H9 (cell line): ENCODE data around the gene CHAMP1. TPM values are rescaled to one million over a fixed set of nuclear protein-coding genes. Genes with fewer than 3 reads are reported as not detected.

Experiments
- DNase-seq: peaks from one replicate; pipeline ENCODE4 v3.0.0-alpha.2; 2017
- H2AFZ ChIP-seq: one replicate; pipeline ENCODE4 v1.6.1; 2013; ENCODE audit warnings: mild to moderate bottlenecking, low read length, control low read depth, moderate library complexity
- H2AK5ac ChIP-seq: 2 replicates; pipeline ENCODE4 v1.6.1; 2013; ENCODE audit warnings: low read length, control low read depth, mixed read lengths; ENCODE audit not compliant: insufficient read length
- H2BK120ac ChIP-seq: one replicate; pipeline ENCODE4 v1.6.1; 2013; ENCODE audit warnings: low read depth, mild to moderate bottlenecking, low read length, control low read depth, inconsistent platforms; ENCODE audit not compliant: poor library complexity, severe bottlenecking
- H2BK12ac ChIP-seq: 2 replicates; pipeline ENCODE4 v1.6.1; 2013; ENCODE audit warnings: low read length, control low read depth, mixed read lengths, low read depth; ENCODE audit not compliant: insufficient read length
- H2BK15ac ChIP-seq: 2 replicates; pipeline ENCODE4 v1.6.1; 2013; ENCODE audit warnings: low read depth, low read length, control low read depth
- H2BK20ac ChIP-seq: one replicate; pipeline ENCODE4 v1.6.1; 2013; ENCODE audit warnings: low read depth, mild to moderate bottlenecking, low read length, control low read depth, inconsistent platforms; ENCODE audit not compliant: poor library complexity, severe bottlenecking
- H2BK5ac ChIP-seq: 2 replicates; pipeline ENCODE4 v1.6.1; 2013; ENCODE audit warnings: low read length, control low read depth, mixed read lengths; ENCODE audit not compliant: insufficient read length
- H3K14ac ChIP-seq: 2 replicates; pipeline ENCODE4 v1.6.1; 2013; ENCODE audit warnings: low read length, control low read depth; ENCODE audit not compliant: insufficient read depth
- H3K18ac ChIP-seq: 2 replicates; pipeline ENCODE4 v1.6.1; 2013; ENCODE audit warnings: low read depth, mild to moderate bottlenecking, mixed read lengths, low read length, control low read depth; ENCODE audit not compliant: insufficient read length
- H3K23ac ChIP-seq: 2 replicates; pipeline ENCODE4 v1.6.1; 2013; ENCODE audit warnings: low read length, control low read depth, mixed read lengths, low read depth; ENCODE audit not compliant: insufficient read length
- H3K23me2 ChIP-seq: 2 replicates; pipeline ENCODE4 v1.6.1; 2013; ENCODE audit warnings: low read depth, mild to moderate bottlenecking, mixed read lengths, low read length, control low read depth; ENCODE audit not compliant: insufficient read length, poor library complexity, severe bottlenecking
- H3K27ac ChIP-seq: 2 replicates; pipeline ENCODE4 v1.5.1; 2013; ENCODE audit warnings: low read length, control low read depth, mixed read lengths, low read depth; ENCODE audit not compliant: insufficient read length
- H3K27me3 ChIP-seq: 2 replicates; pipeline ENCODE4 v1.6.1; 2013; ENCODE audit warnings: low read length, control low read depth, inconsistent platforms; ENCODE audit not compliant: insufficient read depth
- H3K4ac ChIP-seq: 2 replicates; pipeline ENCODE4 v1.6.1; 2013; ENCODE audit warnings: low read depth, mild to moderate bottlenecking, control low read depth, inconsistent platforms, low read length, moderate library complexity
- H3K4me1 ChIP-seq: 2 replicates; pipeline ENCODE4 v1.6.1; 2013; ENCODE audit warnings: low read length, control low read depth, inconsistent platforms; ENCODE audit not compliant: insufficient read depth
- H3K4me2 ChIP-seq: 2 replicates; pipeline ENCODE4 v1.6.1; 2013; ENCODE audit warnings: low read length, control low read depth, mixed read lengths; ENCODE audit not compliant: insufficient read length, insufficient read depth
- H3K56ac ChIP-seq: 2 replicates; pipeline ENCODE4 v1.6.1; 2013; ENCODE audit warnings: low read depth, mild to moderate bottlenecking, mixed read lengths, low read length, control low read depth; ENCODE audit not compliant: insufficient read length
- H3K79me1 ChIP-seq: 2 replicates; pipeline ENCODE4 v1.6.1; 2013; ENCODE audit warnings: low read depth, mild to moderate bottlenecking, moderate library complexity, low read length, control low read depth, inconsistent platforms; ENCODE audit not compliant: insufficient read depth, poor library complexity, severe bottlenecking
- H3K79me2 ChIP-seq: 2 replicates; pipeline ENCODE4 v1.6.1; 2013; ENCODE audit warnings: low read length, control low read depth, inconsistent platforms; ENCODE audit not compliant: insufficient read depth
- H3K9ac ChIP-seq: 2 replicates; pipeline ENCODE4 v1.6.1; 2013; ENCODE audit warnings: low read length, control low read depth, mixed read lengths; ENCODE audit not compliant: insufficient read length; ENCODE audit errors: extremely low read depth
- H3K9me3 ChIP-seq: one replicate; pipeline ENCODE4 v1.6.1; 2013; ENCODE audit warnings: low read depth, low read length, inconsistent platforms; ENCODE audit not compliant: control insufficient read depth
- H3T11ph ChIP-seq: one replicate; pipeline ENCODE4 v1.6.1; 2013; ENCODE audit warnings: mild to moderate bottlenecking, low read length, control low read depth, inconsistent platforms
- H4K20me1 ChIP-seq: one replicate; pipeline ENCODE4 v1.6.1; 2013; ENCODE audit not compliant: control insufficient read depth, insufficient read length, insufficient read depth
- H4K5ac ChIP-seq: 2 replicates; pipeline ENCODE4 v1.6.1; 2013; ENCODE audit warnings: low read depth, mild to moderate bottlenecking, mixed read lengths, low read length, control low read depth; ENCODE audit not compliant: insufficient read length
- H4K8ac ChIP-seq: replicated peaks from 2 replicates; pipeline ENCODE4 v1.6.1; 2013; ENCODE audit warnings: low read length, control low read depth, mixed read lengths, low read depth; ENCODE audit not compliant: insufficient read length
- H4K91ac ChIP-seq: 2 replicates; pipeline ENCODE4 v1.6.1; 2013; ENCODE audit warnings: low read depth, mild to moderate bottlenecking, moderate library complexity, mixed read lengths, low read length, control low read depth; ENCODE audit not compliant: insufficient read length
- H3K27ac Mint-ChIP-seq, 3 experiments: 2 replicates in 2 of 3; 3 replicates in 1 of 3; pipeline ENCODE4 v1.8.0; 2020 to 2021; ENCODE audit warnings: mixed read lengths in 3 of 3, mild to moderate bottlenecking in 1 of 3, moderate library complexity in 1 of 3
- H3K27me3 Mint-ChIP-seq: 2 replicates; pipeline ENCODE4 v1.8.0; 2021; ENCODE audit warnings: low read depth, mild to moderate bottlenecking, moderate library complexity, mixed read lengths
- H3K36me3 Mint-ChIP-seq, 3 experiments: 2 replicates in 2 of 3; 3 replicates in 1 of 3; pipeline ENCODE4 v1.8.0; 2020 to 2021; ENCODE audit warnings: low read depth in 3 of 3, mixed read lengths in 3 of 3; ENCODE audit not compliant: insufficient read depth in 1 of 3
- H3K4me1 Mint-ChIP-seq, 2 experiments: 2 replicates each; pipeline ENCODE4 v1.8.0; 2020; ENCODE audit warnings: mixed read lengths in 2 of 2
- H3K4me3 Mint-ChIP-seq, 2 experiments: 2 replicates in 1 of 2; 3 replicates in 1 of 2; pipeline ENCODE4 v1.8.0; 2020 to 2021; ENCODE audit warnings: mild to moderate bottlenecking in 2 of 2, mixed read lengths in 2 of 2, moderate library complexity in 1 of 2
- H3K9me3 Mint-ChIP-seq, 2 experiments: 2 replicates in 1 of 2; 3 replicates in 1 of 2; pipeline ENCODE4 v1.8.0; 2020; ENCODE audit warnings: mild to moderate bottlenecking in 2 of 2, mixed read lengths in 2 of 2, moderate library complexity in 1 of 2
- CTCF ChIP-seq: fragments of 200-600 bp; sonication (generic); conservative IDR thresholded peaks from 3 replicates; pipeline ENCODE4 v1.8.0; 2021; ENCODE audit warnings: antibody characterized with exemption, mild to moderate bottlenecking
- WGBS: extraction: QIAGEN DNeasy Blood & Tissue Kit; methylation state at CpG from one replicate; pipeline ENCODE4 v1.1.7; 2013; ENCODE audit warnings: missing lambda C conversion rate, low lambda C conversion rate, mixed read lengths; ENCODE audit not compliant: insufficient read length; ENCODE audit errors: extremely low coverage; 5-methylcytosine and 5-hydroxymethylcytosine counted together
- total RNA-seq: library from RNA; stranded (reverse); gene quantifications from 2 replicates; pipeline ENCODE4 v1.2.1, GENCODE V29; 2021

The CHAMP1 gene
- total RNA-seq, 1 experiment from 2014 or later = 62.1 TPM

- Histone ChIP-seq H3K14ac (no peak overlapping the region), H4K5ac (no peak overlapping the region), H4K20me1 (no peaks in the 10 kb centered on the region), H3K18ac (no peak overlapping the region), H2BK5ac (no peak overlapping the region), H3K56ac (no peak overlapping the region), H2BK15ac (no peak overlapping the region), H4K91ac (no peak overlapping the region), H2AFZ (no peak overlapping the region), H3K79me1 (no peaks in the 10 kb centered on the region), H3K4ac (no peak overlapping the region), H4K8ac (no peak overlapping the region), H3K4me1 (no peaks in the 10 kb centered on the region), H2BK20ac (no peak overlapping the region), H3K9me3 (no peaks in the 10 kb centered on the region), H3K23me2 (no peaks in the 10 kb centered on the region), H3K79me2 (no peaks in the 10 kb centered on the region), H3K9ac (no peak overlapping the region), H2AK5ac (no peak overlapping the region), H2BK12ac (no peak overlapping the region), H3T11ph (no peak overlapping the region), H3K23ac (no peak overlapping the region), H3K27me3 (no peaks in the 10 kb centered on the region), H2BK120ac (no peak overlapping the region), H3K4me2 (no peak overlapping the region), H3K27ac (no peak overlapping the region)
- Mint-ChIP-seq H3K9me3 (no peaks in the 10 kb centered on the region), H3K27ac (peak overlapping the region in 1 of 3 experiments; percentile 5; a peak in 1 of 7 replicates), H3K27me3 (no peaks in the 10 kb centered on the region; the same call in 1 of the 2 replicates), H3K36me3 (peaks cover 54 to 82% (median 76%) of the 10 kb centered on the region in 3 experiments), H3K4me3 (no peak overlapping the region), H3K4me1 (no peaks in the 10 kb centered on the region)
- DNase-seq = no peak
- no CpG with 5 or more reads among the region's 6 CpGs for WGBS
- no peak for TF ChIP-seq CTCF
These were observed 45.7 kb upstream of the CHAMP1 start for GRCh38 chr13:114268344-114269280.
